ENCODE data around the gene CCDC197.

DNA sequence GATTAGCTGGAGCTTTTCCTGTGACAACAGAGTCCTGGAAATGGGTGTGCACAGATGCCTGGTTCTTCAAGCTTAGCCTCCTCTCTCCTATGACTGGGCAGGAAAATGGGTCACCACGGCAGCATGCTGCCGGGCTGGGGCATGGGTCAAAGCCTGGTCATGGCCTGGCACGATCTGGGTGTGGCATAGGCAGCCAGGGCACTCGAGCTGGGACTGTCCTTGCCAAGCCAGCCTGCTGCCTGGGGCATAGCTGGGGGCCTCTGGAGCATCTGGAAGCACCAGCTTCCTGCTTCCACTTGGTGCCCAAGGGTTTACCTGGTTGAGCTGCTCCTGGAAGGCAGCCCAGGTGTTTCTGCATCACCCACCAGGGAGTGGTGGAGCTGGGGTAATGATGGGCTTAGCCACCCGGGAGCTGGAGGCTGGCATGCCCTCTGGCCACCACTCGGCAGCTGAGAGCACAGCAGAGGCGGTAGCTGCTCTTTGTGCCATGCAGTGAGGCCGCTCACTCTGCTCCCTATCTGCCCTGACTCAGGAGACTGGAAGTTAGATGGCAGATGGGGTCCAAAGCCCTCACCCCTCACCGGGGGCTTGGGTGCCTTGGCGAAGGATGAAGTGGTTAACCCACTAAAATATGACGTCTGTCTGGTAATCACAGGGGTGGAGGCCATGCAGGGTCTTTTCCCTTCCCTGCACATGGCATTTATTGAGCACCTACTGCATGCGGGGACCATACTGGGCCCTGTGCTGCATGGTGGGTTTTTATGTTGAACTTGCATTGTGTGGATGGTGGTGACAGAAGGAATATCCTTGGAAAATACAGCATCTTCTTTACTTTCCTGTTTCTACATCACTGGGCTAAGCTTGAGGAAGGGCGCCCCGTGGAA, 30.7 kb downstream of the CCDC197 start:
- TF ChIP-seq POLR2A (IDR thresholded peaks at IDR 0.05; ENCODE audit: low read depth, low read length): no peak
- no peak for TF ChIP-seq TAF1 (IDR thresholded peaks at IDR 0.05; ENCODE audit: borderline replicate concordance, low read depth, low read length)
